HEK293 (cell line): ENCODE data around the gene CHEK2.

Experiments used
- BCL11A ChIP-seq: fragments of 450-650 bp; formaldehyde crosslinking; IDR thresholded peaks from 2 replicates; pipeline ENCODE4 v1.5.1; 2016; ENCODE audit warnings: low read depth, missing biosample characterization, missing genetic modification characterization
- CTCF ChIP-seq: fragments of 450-650 bp; formaldehyde crosslinking; IDR thresholded peaks from 2 replicates; pipeline ENCODE4 v1.5.1; 2016; ENCODE audit warnings: missing biosample characterization, missing genetic modification characterization
- KLF16 ChIP-seq: fragments of 450-650 bp; formaldehyde crosslinking; IDR thresholded peaks from 2 replicates; pipeline ENCODE4 v1.5.1; 2017; ENCODE audit warnings: missing biosample characterization, missing genetic modification characterization
- MYNN ChIP-seq: fragments of 450-650 bp; formaldehyde crosslinking; IDR thresholded peaks from 2 replicates; pipeline ENCODE4 v1.5.1; 2016; ENCODE audit warnings: missing biosample characterization, missing genetic modification characterization, borderline replicate concordance
- PATZ1 ChIP-seq: fragments of 450-650 bp; formaldehyde crosslinking; IDR thresholded peaks from 2 replicates; pipeline ENCODE4 v1.5.1; 2016; ENCODE audit warnings: missing biosample characterization, missing genetic modification characterization
- SP7 ChIP-seq: fragments of 450-650 bp; formaldehyde crosslinking; IDR thresholded peaks from 2 replicates; pipeline ENCODE4 v1.5.1; 2016; ENCODE audit warnings: missing biosample characterization, missing genetic modification characterization
- TCF7L2 ChIP-seq: IDR thresholded peaks from 2 replicates; pipeline ENCODE4 v1.6.1; 2011; ENCODE audit warnings: low read depth, mild to moderate bottlenecking, inconsistent platforms, low read length, moderate library complexity, borderline replicate concordance
- ZBTB11 ChIP-seq: fragments of 450-650 bp; formaldehyde crosslinking; conservative IDR thresholded peaks from 2 replicates; pipeline ENCODE4 v1.5.1; 2016; ENCODE audit warnings: low read depth, missing biosample characterization, missing genetic modification characterization
- ZBTB44 ChIP-seq: fragments of 450-650 bp; IDR thresholded peaks from 2 replicates; pipeline ENCODE4 v1.5.1; 2018; ENCODE audit warnings: missing biosample characterization, mild to moderate bottlenecking, missing genetic modification characterization
- ZFHX2 ChIP-seq: fragments of 450-650 bp; formaldehyde crosslinking; conservative IDR thresholded peaks from 2 replicates; pipeline ENCODE4 v1.5.1; 2016; ENCODE audit warnings: missing biosample characterization, missing genetic modification characterization
- ZFP41 ChIP-seq: fragments of 450-650 bp; formaldehyde crosslinking; IDR thresholded peaks from 2 replicates; pipeline ENCODE4 v1.5.1; 2016; ENCODE audit warnings: missing biosample characterization, missing genetic modification characterization, borderline replicate concordance
- ZNF114 ChIP-seq: fragments of 450-650 bp; formaldehyde crosslinking; IDR thresholded peaks from 2 replicates; pipeline ENCODE4 v1.5.0; 2017; ENCODE audit warnings: missing biosample characterization, missing genetic modification characterization
- ZNF16 ChIP-seq: fragments of 450-650 bp; formaldehyde crosslinking; IDR thresholded peaks from 2 replicates; pipeline ENCODE4 v1.5.1; 2016; ENCODE audit warnings: low read depth, missing biosample characterization, missing genetic modification characterization
- ZNF175 ChIP-seq: fragments of 450-650 bp; formaldehyde crosslinking; IDR thresholded peaks from 2 replicates; pipeline ENCODE4 v1.5.1; 2016; ENCODE audit warnings: missing biosample characterization, missing genetic modification characterization
- ZNF202 ChIP-seq: fragments of 450-650 bp; formaldehyde crosslinking; IDR thresholded peaks from 2 replicates; pipeline ENCODE4 v1.5.1; 2016; ENCODE audit warnings: missing biosample characterization, missing genetic modification characterization, borderline replicate concordance
- ZNF221 ChIP-seq: fragments of 450-650 bp; formaldehyde crosslinking; IDR thresholded peaks from 2 replicates; pipeline ENCODE4 v1.5.1; 2017; ENCODE audit warnings: missing biosample characterization, missing genetic modification characterization, borderline replicate concordance
- ZNF223 ChIP-seq: fragments of 450-650 bp; formaldehyde crosslinking; IDR thresholded peaks from 2 replicates; pipeline ENCODE4 v1.5.1; 2016; ENCODE audit warnings: missing biosample characterization, missing genetic modification characterization
- ZNF23 ChIP-seq: fragments of 450-650 bp; formaldehyde crosslinking; IDR thresholded peaks from 2 replicates; pipeline ENCODE4 v1.5.1; 2016; ENCODE audit warnings: missing biosample characterization, missing genetic modification characterization, borderline replicate concordance
- ZNF266 ChIP-seq: fragments of 450-650 bp; formaldehyde crosslinking; IDR thresholded peaks from 2 replicates; pipeline ENCODE4 v1.5.1; 2016; ENCODE audit warnings: missing biosample characterization, missing genetic modification characterization, low read depth
- ZNF302 ChIP-seq: fragments of 450-650 bp; formaldehyde crosslinking; IDR thresholded peaks from 2 replicates; pipeline ENCODE4 v1.5.1; 2016; ENCODE audit warnings: missing biosample characterization, missing genetic modification characterization, low read depth
- ZNF341 ChIP-seq: fragments of 450-650 bp; formaldehyde crosslinking; IDR thresholded peaks from 2 replicates; pipeline ENCODE4; 2016; ENCODE audit warnings: low read depth, missing biosample characterization, missing genetic modification characterization
- ZNF488 ChIP-seq: fragments of 450-650 bp; formaldehyde crosslinking; IDR thresholded peaks from 2 replicates; pipeline ENCODE4 v1.5.1; 2016; ENCODE audit warnings: missing biosample characterization, missing genetic modification characterization
- ZNF510 ChIP-seq: fragments of 450-650 bp; formaldehyde crosslinking; IDR thresholded peaks from 2 replicates; pipeline ENCODE4 v1.5.1; 2018; ENCODE audit warnings: mild to moderate bottlenecking, missing genetic modification characterization, missing biosample characterization; ENCODE audit not compliant: insufficient replicate concordance
- ZNF624 ChIP-seq: fragments of 450-650 bp; formaldehyde crosslinking; IDR thresholded peaks from 2 replicates; pipeline ENCODE4 v1.5.1; 2017; ENCODE audit warnings: missing biosample characterization, missing genetic modification characterization
- ZNF626 ChIP-seq: fragments of 450-650 bp; sonication (Bioruptor Pico); formaldehyde crosslinking; IDR thresholded peaks from 2 replicates; pipeline ENCODE4 v1.5.1; 2018; ENCODE audit warnings: missing biosample characterization, missing genetic modification characterization, inconsistent platforms
- ZNF677 ChIP-seq: fragments of 450-650 bp; IDR thresholded peaks from 2 replicates; pipeline ENCODE4 v1.5.0; 2018; ENCODE audit warnings: missing biosample characterization, mild to moderate bottlenecking, missing genetic modification characterization, moderate library complexity
- ZNF704 ChIP-seq: fragments of 450-650 bp; formaldehyde crosslinking; IDR thresholded peaks from 2 replicates; pipeline ENCODE4 v1.5.1; 2016; ENCODE audit warnings: missing biosample characterization, missing genetic modification characterization
- ZNF76 ChIP-seq: fragments of 450-650 bp; formaldehyde crosslinking; IDR thresholded peaks from 2 replicates; pipeline ENCODE4; 2016; ENCODE audit warnings: low read depth, missing biosample characterization, missing genetic modification characterization, borderline replicate concordance
- ZNF792 ChIP-seq: fragments of 450-650 bp; formaldehyde crosslinking; IDR thresholded peaks from 2 replicates; pipeline ENCODE4 v1.5.1; 2016; ENCODE audit warnings: missing biosample characterization, missing genetic modification characterization
- ZNF830 ChIP-seq: fragments of 450-650 bp; IDR thresholded peaks from 2 replicates; pipeline ENCODE4 v1.5.0; 2018; ENCODE audit warnings: missing biosample characterization, missing genetic modification characterization, low read depth, mild to moderate bottlenecking, moderate library complexity
- ZXDB ChIP-seq: fragments of 450-650 bp; formaldehyde crosslinking; IDR thresholded peaks from 2 replicates; pipeline ENCODE4 v1.5.1; 2016; ENCODE audit warnings: missing biosample characterization, missing genetic modification characterization

CHEK2 gene

GRCh38 chr22:28658448-28658847 is 83.2 kb downstream of the CHEK2 start (continued):
- TF ChIP-seq ZBTB11 (tag by site-specific recombination) (no peak), ZNF16 (no peak), ZNF221 (no peak), ZNF266 (tag by site-specific recombination) (no peak), ZNF76 (tag by site-specific recombination) (no peak), BCL11A (tag by site-specific recombination) (0 out of 2 replicates have a peak, but pooled peaks have one; percentile 62), SP7 (tag by site-specific recombination) (no peak), ZNF114 (tag by site-specific recombination) (no peak), ZFP41 (tag by site-specific recombination) (no peak), ZNF624 (no peak), ZNF704 (tag by site-specific recombination) (no peak), ZNF488 (tag by site-specific recombination) (no peak), KLF16 (tag by site-specific recombination) (no peak), ZNF677 (tag by site-specific recombination) (no peak), ZBTB44 (tag by site-specific recombination) (peak; percentile 9; the same call in 1 of the 2 replicates), ZFHX2 (tag by site-specific recombination) (no peak), MYNN (tag by site-specific recombination) (no peak), ZNF341 (no peak), ZXDB (tag by site-specific recombination) (0 out of 2 replicates have a peak, but pooled peaks have one; percentile 15), ZNF830 (tag by site-specific recombination) (no peak), ZNF302 (no peak), ZNF626 (tag by site-specific recombination) (no peak), ZNF175 (no peak), PATZ1 (tag by site-specific recombination) (no peak), ZNF792 (tag by site-specific recombination) (no peak), ZNF510 (tag by site-specific recombination) (no peak), ZNF23 (tag by site-specific recombination) (no peak), ZNF202 (tag by site-specific recombination) (no peak), ZNF223 (tag by site-specific recombination) (no peak), TCF7L2 (no peak), CTCF (tag by site-specific recombination) (no peak)
